Stimulated activated CD8-positive, alpha-beta memory T cell treated with anti-CD3 and anti-CD28 coated beads, Interleukin-12 subunit alpha, Interleukin-12 subunit beta, amount 100 ng/mL, for 4 hours (primary cell): ENCODE results near the gene TLX2.
A peak's percentile ranks its signal among the peaks of the same experiment; 100 is the strongest.

Source experiments
- DNase-seq: peaks from one replicate; pipeline ENCODE4 v3.0.0-alpha.2; 2020; ENCODE audit warnings: low read depth

The TLX2 gene

DNA sequence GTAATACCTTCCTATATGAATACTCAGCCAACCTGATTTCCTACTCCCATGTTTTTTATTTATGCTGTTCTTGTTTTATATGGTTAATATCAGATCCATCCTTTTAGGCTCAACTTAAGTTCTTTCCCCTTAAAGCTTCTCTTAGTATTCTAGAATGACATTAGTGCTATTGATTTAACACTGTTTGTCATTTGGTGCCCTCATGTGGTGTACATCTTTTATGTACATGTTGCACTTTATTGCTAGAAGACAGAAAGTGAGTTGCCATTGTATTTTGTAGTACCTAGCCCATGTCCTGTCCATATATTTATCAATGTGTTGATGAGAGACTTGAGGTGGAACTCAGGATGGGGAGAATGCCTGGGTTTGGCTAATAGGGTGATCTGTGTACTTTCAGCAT lies 18.0 kb downstream of the TLX2 start:
- no peak for DNase-seq

- no peak for DNase-seq
Measured at GRCh38 chr2:74533464-74533863, 19.2 kb downstream of the TLX2 start.

GRCh38 chr2:74534411-74534810 lies 20.2 kb downstream of the TLX2 start:
- DNase-seq, result no peak

DNA sequence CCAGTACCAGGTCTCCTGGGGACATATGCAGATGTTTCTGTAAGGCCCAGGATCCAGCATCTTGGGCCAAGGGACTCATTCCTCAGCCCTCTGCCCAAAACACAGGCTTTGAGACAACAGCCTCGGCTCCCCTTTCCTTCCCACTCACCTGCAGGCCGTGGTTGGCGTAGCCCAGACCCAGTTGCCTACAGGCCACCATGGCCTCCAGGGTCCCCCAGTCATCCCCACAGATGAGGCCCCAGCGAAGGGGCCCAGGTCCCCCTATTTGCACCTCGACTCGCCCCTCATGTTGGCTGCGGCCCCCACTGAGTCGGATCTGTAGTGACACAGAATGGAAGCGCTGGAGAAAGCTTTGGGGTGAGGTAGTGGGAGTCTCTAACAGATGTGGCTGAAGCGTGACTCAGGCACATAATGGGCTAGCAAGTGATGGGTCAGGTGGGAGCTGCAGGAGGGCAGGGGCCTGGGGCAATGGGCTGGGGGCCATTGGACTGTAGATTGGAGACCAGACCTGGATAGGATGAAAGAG lies 21.3 kb downstream of the TLX2 start:
- no peak for DNase-seq

DNA sequence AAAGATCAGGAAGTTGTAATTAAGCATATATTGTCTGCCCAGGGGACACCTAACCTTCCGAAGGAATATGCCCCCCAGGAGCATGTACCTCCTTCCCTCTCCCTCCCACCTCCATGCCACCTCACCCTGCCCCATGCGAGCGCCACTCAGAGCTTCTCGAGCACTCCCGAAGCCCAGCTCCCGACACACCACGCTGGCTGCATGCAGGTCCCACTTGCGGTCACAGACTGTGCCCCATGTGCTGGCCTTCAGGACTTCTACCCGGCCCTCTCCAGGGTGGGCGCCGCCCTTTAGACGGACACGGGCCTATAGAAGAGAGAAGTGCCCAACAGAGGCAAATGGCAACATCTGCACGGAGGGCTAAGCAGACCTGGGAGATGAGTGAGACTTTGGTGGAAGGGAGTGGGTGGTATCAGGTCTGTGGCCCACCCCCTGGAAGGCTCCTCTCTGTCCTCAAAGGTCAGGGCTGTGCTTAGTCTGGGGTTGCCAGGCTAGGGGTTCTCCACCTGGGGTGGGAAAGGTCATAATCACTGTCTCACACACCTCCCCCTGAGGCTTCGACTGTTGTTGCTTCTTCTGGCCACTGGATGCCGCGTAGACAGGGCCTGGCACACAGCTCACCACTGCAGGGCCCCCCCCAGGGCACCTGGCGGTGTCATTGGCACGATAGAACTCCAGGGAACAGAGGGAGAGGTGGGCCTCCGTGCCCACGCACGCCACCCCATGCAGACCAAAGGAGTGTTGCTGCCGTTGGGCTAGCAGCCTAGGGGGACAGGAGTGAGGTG lies 22.1 kb downstream of the TLX2 start:
- no peak for DNase-seq

- DNase-seq, result no peak
Measured at GRCh38 chr2:74537140-74537539, 22.9 kb downstream of the TLX2 start.

DNA sequence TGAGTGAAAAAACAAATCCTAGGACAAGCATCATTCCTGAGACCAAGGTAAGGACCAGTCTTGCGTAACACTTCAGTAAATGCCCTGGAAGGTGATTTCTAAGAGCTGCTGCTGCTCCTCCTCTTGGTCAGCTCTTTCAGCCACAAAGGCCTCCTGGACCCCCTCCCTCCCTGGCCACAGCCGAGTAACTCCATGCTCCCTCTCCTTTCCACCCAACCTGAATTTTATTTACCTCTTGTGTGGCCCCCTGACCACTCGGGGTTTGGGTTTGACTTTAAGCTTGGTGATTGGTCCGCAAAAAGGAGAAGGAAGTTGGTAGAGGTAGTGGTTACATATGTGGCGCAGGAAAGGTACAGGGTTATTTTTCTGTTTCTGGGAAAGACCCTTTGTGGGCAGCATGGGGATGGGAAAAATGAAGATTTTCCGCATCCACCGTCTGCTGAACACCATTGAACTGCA lies 24.7 kb downstream of the TLX2 start:
- DNase-seq, result no peak

- no peak for DNase-seq
Measured at GRCh38 chr2:74540291-74540690, 26.0 kb downstream of the TLX2 start.

GRCh38 chr2:74542978-74543377 lies 28.7 kb downstream of the TLX2 start:
- DNase-seq, result no peak

GRCh38 chr2:74544634-74545033 lies 30.4 kb downstream of the TLX2 start:
- DNase-seq, result no peak

GRCh38 chr2:74546004-74546403 lies 31.8 kb downstream of the TLX2 start:
- DNase-seq, result no peak

- DNase-seq, result no peak
Measured at GRCh38 chr2:74548285-74548899, 34.1 kb downstream of the TLX2 start.

DNA sequence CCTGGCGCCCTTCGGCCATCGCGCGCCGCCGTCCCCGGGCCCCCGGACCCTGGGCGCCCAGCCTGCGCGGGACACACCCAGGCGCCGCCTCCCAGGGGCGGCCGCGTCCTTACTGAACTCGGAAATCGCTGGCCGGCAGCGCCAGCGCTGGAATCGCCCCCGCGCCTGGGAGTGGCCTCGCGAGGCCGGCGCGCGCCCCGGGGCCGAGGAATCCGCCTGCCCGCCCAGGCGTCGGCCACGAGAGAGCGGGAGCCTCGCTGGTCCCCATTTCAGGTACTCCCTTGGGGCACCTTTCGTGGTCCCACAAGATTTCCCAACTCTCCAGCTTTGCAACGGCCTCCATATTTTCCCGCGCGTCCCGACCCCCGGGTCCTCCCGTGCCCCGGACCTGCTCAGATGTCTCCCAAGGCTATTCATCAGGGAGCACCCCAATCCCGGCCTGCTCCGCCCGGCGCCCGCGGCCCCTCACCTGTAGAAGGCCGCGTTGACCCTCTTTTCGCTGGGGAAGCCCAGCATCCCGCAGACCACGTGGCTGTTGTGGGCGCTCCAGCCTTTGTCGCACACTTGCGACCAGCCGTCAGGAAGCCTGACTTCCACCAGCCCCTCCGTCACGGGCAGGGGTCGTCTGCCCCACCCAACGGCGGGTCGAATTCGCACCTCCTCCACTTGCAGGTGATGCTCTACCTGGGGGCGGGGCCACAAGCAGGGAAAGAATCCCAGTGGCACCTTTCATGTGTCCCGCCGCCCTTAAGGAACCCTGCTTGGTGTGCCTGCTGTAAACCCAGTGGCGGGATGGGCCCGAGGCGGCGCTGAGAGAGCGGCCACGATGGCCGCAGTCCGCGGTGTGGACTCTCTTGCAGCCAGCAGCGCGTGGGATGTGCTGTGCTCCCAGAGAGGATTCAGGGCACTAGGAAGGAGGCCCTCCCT lies 34.9 kb downstream of the TLX2 start:
- DNase-seq, result no peak

DNA sequence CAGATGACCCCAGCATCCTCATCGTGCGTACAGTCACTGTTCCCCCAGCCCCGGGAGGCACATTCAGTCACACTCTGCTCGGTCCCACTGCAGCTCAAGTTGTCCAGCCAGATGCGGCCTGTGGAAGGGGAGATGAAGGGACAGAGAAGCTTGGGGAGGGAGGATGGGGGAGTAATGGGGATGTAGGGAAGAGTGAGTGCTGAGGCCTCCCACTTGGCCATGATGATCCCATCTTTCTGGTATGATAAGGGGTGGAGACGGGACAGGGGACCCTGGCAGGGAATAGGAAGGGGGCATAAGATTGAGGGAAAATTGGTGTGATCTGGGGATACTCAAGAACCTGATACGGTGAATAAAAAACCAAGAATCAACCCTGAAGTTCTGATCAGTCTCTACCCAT lies 36.0 kb downstream of the TLX2 start:
- no peak for DNase-seq

GRCh38 chr2:74551530-74551929 lies 37.3 kb downstream of the TLX2 start:
- DNase-seq, result no peak

- DNase-seq, result no peak
Measured at GRCh38 chr2:74551942-74552913, 38.0 kb downstream of the TLX2 start.

DNA sequence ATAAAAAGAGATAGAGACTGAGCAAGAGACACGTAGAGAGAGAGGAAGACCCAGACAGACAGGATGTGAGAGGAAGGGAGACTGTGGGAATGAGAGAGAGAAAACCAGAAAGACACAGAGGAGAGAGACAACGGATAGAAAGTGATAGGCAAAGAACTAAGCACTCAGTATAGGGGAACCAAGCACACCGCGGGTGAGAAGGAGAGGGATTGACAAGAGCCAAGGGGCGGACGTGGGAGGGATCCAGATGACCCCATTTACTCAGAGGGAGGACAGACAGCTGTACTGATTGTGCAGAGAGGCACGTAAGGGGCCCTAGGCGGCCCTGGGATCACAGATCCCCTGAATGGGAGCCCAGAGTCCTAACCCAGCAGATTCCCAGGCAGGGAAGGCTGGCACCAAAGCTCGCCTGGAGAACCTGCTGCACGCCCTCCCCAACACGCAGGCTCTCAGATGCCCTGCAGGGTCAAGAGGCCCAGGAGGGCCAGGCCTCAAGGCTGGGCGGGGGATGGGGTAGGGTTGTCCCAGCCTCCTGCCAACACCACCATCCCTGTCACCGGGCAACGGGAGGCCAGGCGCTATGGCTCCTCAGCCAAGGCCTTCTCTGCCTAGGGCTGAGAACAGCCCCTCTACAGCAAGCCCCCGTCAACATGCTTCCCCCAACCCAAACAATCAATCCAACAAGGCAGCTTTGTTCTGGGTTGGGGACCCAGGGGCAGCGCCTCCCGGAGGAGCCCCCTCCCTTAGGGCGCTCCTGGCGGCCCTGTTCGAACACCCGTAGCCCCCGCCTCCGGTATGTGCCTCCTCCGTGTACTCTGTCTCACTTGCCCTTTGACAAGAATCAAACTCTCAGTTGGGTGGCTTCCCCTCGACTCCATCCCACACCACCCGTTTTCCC lies 38.9 kb downstream of the TLX2 start:
- no peak for DNase-seq

DNA sequence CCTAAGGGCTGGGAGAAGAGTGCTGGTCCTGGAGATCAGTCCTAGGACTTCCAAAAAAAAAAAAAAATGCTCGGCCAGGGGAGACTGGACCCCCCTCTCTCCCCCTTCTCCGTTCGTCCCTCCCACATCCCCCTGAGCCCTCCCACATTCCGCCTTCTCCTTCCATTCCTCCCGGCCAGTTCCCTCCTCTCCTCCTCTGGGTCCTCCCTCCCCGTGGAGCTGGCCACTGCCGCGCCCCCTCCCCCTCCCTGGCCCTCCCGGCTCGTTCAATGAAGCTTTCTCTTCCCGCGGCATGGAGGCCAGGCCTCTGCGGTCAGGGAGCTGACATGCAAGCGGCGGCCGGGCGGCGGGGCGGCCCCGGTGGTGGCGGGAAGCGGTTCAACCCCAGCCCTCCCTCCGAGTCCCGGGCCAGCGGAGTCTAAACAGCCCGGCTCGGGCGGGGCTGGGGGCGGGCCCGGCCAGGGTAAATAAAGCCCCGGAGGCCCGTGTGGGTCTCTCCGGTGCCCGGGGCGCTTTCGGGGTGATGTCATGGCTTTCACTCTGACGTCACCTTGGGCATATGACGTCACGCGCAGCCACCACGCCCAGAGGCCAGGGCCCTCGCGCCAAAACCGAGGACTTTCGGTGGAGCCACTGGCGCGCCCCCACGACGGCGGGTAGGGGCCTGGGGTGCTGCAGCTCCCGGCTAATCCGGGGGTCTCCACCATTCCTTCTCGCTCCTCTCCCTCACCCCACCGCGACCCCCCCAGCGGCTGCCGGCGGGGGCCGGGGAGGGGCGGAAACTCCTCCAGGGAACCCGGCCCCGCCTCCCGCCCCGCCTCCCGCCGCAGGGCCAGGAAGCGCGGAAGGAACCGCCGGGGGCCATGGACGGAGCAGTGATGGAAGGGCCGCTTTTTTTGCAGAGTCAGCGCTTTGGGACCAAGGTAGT lies 39.9 kb downstream of the TLX2 start, which contains the start of the genes DOK1 and LOXL3:
DOK1 (plus strand) TSS at position 829 of the 928 bp plus-strand sequence; CDS start at position 864, 35 bp downstream.
LOXL3 (minus strand) TSS at position 51 of the 928 bp plus-strand sequence. CDS start 1,308 bp downstream, outside the sequence.
- peak; percentile 74 for DNase-seq
